HG02884 (cell line): Measurements from ENCODE around the gene RPTOR.

Source experiments
- ATAC-seq: cut with Tn5 transposase; IDR thresholded peaks from one replicate; pipeline ENCODE4 v1.9.1; 2021; ENCODE audit warnings: mild to moderate bottlenecking, moderate library complexity; ENCODE audit not compliant: unreplicated experiment

Gene RPTOR

DNA sequence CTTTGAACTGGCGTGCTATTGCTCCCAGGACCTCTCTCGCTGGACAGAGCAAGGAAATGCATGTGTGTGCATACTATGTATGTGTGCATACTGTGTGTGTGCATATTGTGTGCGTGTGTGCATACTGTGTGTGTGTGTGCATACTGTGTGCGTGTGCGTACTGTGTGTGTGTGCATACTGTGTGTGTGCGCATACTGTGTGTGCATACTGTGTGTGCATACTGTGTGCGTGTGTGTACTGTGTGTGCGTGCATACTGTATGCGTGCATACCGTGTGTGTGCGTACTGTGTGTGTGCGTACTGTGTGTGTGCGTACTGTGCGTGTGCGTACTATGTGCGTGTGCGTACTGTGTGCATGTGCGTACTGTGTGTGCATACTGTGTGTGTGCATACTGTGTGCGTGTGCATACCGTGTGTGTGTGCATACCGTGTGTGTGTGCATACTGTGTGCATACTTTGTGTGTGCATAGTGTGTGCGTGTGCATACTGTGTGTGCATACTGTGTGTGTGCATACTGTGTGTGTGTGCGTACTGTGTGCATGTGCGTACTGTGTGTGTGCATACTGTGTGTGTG is 89.4 kb downstream of the RPTOR start:
- no peak for ATAC-seq

DNA sequence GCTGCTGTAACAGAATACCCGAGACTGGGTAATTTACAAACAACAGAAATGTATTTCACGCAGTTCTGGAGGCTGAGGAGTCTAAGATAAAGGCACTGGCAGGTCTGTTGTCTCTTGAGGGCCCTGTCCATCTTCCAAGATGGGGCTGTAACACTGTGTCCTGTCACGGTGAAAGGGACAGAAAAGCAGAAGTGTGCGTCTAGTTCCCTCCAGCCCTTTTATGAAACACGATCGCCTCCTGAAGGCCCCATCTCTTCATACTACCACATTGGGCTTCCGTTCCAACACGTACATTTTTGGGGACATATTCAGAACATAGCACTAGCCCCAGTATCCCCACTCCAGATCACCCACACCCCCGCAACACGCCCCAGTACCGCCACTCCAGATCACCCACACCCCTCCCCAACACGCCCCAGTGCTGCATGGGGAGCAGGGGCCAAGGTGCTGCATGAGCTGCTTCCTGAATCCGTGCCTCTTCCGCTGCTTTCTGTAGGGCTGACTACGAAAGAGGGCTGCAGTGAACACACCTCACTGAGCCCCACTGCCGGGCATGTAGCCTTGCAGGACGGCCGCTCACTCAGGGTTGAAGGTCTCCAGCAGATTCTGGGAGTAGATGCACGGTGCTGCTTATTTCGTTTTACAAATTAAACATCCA is 91.9 kb downstream of the RPTOR start:
- no peak for ATAC-seq

DNA sequence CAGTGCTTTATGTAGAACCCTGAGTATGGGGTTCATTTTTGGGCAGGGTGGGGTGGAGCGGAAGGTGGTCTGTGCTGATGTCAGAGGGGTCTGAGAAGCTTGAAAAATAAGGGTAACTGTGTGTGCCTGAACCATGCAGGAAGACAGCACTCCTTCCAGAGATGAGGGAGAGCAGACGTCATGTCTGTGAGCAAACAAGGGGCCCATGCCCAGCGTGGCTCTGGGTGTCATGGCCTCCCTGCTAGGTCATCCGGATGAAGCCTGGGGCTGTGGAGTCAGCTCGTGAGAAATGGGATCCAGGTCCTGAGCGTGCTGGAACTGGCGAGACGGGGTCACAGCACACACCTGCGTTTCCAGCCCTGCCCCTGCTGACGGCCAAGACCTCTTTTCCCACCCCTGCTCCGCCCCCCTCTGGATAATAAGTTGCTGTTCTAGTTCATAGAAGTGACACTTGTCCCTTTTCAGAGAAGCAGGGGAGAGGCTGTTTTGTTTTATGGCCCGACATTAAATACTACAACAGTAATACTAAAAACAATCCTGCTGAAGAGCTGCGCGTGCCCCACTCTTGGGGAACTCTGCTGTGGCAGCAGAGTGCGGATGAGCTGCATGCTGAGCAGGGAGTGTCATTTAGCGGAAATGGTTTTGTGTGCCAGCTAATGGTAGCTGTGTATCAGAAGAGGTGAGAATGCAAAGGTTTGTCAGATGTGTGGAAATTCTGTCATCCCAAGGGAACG is 92.6 kb downstream of the RPTOR start:
- ATAC-seq, result no peak

DNA sequence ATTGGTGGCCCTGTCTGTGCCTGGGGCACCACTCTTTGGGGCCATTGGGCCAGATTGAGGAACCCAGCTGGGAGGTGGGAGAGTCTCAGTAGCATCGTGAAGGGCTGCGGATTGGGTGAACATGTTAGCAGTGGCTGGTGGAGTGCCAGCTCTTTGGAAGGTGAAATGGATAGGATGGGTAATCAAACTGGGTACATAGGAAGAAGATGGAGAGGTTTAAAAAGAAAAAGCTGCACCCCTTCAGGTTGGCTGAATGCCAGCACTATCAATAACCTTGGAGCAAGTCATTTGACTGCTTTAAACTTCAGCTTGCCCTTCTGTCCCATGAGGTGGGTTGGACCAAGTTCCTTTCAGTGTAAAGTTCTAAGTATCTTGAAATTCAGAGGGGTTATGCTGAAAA is 95.0 kb downstream of the RPTOR start:
- no peak for ATAC-seq

DNA sequence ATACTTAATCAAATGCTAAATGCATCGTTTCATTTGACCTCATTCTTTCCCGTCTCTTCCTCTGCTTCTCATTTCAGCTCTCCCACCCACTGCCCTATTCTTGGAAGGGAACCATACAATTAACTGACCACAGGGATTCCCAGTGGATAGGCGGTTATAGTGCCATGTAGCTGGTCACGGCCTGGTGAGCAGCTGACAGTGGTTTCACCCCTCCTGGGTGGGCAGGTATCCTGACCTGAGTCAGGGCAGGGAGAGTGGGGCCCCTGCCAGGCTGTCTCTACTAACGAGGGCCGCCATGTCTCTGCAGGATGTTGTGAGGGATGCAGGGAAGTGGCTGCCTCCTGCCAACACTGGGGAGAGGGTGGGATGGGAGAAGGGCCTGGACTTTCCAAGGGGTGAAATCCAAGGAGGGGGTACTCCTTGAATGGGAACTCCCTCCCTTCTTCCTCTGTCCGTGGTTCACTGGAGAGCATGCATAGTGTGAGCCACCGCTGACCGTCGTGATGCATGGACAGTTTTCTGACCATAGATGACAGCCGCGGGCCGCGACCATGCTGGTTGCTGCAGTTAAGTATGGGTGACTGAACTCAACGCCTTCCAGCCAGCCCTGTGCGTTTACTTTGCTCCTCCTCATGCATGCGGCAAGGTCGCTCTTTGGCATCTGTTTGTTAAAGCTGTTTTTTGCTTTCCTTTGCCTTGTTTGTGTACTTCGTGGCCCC is 95.9 kb downstream of the RPTOR start:
- no peak for ATAC-seq

DNA sequence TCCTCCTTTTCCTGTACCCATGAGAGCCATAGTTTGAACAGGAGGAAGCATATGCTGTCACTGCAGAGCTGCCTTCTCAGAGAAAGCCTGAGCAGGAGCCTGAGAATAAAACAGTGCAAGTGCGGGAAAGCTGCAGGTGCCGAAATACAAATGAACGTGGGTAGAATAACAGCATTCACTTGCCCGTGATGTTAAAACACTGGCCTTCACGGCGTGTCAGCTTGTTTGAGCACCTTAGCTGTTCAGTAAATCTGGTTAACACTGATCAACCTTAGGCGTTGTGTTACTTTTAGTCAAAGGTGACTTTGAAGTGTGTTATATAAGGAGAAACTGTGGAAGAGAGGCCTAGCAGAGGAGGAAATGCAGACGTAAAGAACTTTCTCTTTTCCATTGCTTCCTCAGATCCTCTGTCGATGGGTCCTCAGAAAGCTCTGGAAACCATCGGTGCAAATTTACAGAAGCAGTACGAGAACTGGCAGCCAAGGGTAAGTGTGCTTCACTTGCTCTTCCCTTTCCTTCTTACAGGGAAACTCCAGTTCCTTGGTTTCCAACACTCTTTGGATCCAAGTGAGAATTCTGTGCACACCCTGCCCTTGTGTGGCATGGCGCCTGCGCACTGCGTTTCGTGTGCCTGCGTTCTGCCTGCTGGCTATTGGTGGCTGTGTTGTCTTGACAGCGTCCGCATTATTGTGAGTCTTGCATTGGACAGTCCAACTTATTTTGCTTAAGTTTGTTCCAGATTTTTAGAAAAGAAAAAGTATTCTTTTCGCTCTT is 98.9 kb downstream of the RPTOR start:
- no peak for ATAC-seq

DNA sequence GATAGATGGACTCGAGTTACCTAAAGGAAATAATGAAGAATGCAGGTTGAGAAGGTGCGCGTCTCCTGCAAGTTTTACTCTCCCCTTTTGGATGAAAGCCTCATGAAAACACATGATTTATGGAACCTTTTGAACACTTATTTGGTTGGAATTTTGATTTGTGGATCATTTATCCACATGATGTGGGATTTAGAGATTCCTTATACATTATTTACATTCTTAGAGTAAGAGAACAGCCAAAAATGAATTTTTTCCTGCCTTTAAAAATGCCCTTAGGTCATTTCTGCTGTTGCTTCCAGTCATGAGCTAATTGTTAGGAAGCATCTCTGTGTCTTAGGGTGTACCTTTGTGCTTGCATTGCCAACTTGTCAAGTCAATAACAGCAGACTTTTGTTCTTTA is 99.9 kb downstream of the RPTOR start:
- no peak for ATAC-seq

DNA sequence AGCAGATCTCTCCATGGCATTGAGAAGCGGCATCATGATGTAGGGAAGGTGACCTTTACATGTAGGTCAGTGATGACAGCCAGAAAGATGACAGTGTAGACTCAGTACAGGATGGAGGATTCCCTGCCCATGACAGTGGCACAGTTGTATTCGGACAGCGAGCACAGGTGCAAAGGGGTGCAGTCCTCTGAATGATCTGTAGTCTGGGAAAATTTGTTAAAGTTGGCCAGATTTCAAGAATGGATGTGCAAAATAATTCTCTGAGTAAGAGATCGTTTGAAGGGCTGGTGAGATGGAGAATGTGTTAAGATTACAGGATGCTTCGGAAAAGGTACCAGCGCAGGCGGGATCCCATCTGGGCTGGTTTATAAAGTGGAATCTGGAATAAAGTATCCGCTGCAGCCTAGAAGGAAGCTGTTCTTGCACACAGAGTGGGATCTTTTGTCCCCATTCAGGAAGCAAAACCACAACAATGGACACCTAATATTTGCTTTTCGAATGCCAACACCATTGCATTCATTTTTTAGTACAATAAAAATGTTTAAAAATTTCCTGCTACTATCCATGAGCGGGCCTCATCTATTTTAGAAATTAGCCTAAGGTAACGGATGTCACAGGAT is 101.2 kb downstream of the RPTOR start:
- no peak for ATAC-seq

DNA sequence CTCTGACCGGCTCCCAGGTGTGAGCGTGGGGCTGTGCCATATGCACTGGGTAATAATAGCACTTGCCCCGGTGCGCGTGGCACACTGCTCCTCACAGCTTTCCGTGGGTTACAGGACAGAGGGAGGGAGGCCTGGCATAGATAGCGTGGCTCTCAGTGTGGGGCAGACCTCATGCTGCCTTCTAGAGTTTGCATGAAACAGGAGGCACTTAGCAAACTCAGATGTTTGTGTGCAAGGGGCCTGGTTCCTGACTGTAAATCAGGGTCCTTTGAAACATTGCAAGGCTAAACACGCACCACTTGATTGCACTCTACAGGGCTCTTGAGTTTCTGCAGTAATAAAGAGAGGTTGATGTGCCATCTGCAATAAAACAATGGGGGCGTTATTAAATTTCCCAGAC is 101.7 kb downstream of the RPTOR start:
- no peak for ATAC-seq

DNA sequence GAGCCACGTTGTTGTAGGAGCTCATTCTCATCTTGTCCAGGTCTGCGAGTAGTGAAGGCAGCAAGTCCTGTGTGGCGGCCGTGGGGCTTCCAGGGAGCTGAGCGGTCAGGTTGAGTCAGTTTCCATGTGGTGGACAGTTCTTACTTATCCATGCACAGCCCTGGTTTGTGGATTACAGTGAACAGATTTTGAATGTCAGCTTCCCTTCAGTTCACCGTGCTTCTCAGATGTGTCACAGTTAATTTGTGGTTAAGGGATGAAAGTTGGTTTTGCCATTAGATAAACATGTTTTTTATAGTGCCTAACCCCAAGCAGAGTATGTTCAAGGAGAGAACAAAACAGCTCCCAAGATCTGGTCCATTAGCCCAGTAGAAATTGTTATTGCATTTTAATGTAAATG is 103.1 kb downstream of the RPTOR start:
- no peak for ATAC-seq

DNA sequence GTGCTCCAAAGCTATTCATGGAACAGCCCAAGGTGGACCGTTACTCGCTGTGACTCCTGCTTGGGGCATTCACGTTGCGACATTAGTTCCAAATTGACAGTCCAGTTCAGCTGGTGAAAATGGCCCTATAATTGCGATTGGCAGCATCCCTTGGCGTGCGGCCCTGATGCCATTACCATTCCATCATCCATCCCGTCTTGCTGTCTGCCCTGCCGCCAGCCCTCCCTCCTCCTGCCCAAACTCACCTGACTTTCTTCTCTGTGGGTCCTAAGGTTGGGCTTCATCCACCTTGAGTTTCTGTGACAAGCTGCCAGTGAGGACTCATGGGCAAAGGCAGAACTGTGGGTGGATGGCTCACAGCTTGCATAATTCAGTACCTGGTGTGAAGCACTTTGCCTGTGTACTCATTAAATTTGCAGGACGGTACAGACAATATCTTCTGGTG is 104.6 kb downstream of the RPTOR start:
- ATAC-seq, result no peak

DNA sequence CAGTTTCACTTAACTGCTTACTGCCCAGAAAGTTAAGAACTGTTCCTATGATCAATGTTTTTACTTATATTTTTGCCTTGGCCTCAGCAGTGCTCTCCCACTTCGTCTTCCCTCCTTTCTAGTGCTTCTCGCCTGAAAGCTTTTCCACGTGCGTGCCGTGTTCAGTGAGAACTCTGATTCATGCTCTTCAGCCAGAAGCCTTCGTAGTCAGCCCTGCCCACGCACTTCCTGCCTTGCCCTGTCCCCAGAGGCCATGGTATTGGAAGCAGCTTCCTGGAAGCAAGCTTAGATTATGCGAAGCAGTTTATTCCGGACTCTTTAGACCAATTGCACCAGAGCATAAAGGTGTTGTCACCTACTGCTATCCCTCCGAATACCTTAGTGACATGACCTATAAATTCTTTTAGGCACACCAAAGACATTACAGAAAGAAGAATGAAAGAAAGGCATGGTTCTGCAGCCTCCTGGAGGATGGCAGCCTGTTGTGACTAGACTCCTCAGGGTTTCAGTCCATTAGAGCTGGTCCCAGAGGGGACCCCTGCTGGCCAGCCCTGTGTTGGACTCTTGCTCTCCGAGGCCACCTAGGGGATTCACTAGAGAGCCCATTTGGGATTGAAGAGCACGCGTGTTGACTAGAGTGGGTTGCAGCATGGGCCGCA is 105.2 kb downstream of the RPTOR start:
- no peak for ATAC-seq

DNA sequence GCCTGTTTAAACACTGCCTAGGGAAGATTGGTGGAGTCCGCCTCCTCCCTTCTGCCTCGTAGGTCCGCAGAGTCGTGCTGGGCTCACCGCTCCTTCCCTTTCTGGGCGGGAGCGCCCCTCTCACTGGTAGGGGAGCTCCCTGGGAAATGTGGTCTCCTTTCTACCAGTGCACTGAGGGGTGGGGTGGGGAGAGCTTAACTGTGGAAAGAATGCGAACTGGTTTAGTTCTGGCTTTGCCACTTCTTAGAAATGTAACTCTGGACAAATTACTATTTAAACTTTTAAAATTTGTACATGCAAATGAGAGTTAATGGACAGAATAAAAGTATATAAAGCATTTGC is 105.7 kb downstream of the RPTOR start:
- ATAC-seq, result no peak

DNA sequence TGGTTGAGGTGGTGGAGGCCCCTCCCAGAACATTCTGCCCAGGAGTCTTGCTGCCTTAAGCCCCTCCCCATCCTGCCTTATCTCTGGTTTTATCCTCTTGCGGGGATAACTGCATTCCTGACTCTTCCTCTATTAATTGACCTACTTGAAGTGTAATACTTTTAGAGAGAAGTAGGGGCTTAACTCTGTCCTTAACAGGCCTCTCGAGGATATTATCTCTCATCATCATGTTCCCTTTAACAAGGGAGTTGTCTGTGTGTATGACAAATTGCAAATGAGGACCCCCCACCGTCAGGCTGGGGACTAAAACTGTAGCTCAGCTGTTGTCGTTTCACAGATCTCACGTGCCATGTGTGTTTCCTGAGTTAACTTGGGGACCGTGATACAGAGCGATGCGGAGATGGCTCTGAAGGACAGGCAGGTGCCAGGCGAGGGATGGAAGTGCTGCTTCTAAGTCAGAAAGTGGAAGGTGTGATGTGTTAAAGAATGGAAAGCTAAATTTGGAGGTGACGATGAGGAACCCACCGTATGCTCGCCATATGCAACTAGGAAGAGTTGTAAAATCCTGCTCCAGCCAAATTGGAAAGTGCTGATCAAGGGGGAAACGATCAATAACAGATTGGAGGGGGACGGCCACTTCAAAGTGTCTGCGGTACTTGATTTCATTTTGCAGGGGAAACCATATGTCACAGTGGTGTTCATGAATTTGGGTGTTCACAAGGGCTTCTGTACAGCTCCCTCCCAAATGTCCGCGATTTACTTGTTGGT is 106.3 kb downstream of the RPTOR start:
- ATAC-seq, result no peak

DNA sequence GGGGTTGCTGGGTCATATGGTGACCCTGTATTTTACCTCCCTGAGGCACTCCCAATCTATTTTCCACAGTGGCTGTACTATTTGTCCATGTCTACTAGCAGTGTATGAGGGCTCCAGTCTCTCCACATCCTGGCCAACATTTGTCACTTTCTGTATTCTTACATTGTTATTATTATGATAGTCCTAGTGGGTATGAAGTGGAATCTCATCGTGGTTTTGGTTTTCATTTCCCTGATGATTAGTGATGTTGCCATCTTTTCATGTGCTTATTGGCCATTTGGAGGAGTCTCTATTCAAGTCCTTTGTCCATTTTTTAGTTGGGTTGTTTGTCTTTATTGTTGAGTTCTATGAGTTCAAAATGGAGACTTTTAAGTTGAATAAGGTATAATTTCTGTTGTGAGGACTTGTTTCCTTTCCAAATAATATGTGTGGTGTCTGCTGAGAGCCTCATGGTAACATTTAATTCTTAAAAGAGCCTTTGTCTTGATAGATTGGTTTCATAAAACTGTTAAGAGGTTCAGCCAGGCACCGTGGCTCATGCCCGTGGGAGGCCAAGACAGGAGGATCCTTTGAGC is 108.2 kb downstream of the RPTOR start:
- no peak for ATAC-seq

DNA sequence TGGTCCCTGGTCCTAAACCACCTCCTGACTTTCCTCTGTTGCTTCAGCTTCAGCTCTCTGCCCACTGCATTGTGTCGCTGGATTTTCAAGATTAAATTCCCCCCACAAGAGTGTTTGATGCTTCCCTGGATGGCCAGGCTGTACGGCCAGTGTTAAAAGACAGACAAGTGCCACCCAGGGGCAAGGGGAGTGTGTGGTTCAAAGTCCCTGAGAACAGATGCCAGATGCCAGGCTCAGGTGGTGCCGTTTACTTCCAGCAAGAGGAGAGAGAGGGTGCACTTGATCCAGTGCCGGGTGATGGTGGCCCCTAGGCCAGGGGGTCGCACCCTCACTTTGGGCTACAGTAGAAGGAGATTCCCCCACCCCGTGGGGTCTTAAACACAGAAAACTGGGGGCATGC is 109.2 kb downstream of the RPTOR start:
- ATAC-seq, result no peak

DNA sequence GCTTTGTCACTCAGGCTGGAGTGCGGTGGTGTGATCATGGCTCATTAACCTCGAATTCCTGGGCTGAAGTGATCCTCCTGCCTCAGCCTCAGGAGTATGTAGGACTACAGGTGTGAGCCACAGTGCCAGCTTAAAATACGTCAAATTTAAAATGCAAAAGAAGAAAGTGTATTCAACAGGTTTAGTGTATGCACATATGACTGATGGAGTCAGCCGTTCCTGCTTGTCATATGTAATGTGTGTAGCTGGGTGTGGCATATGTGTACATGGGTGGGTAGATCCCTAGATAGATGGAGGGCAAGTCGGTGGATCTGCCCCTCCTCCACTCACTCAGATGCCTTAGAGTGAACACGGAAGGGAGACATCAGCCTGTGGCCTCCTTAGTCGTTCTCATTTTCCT is 111.0 kb downstream of the RPTOR start:
- ATAC-seq, result no peak

DNA sequence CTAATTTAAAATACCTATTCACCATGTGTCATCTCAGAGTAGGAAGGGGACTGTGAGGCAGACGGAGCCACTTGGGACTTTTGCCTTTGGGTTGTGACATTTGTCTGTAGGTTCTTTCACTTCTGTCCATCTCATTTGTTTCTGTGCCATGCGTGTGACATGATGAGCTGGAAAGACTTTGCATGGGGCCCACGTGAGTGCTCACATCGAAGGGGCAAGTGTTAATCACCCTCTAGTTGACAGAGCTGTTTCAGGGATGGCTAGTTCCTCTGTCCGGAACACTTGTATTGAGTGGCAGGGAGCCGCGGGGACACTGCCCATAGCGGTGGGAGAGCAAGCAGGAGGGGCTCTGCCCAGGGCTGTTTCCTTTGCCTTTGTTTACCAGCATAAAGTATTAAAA is 112.0 kb downstream of the RPTOR start:
- no peak for ATAC-seq

DNA sequence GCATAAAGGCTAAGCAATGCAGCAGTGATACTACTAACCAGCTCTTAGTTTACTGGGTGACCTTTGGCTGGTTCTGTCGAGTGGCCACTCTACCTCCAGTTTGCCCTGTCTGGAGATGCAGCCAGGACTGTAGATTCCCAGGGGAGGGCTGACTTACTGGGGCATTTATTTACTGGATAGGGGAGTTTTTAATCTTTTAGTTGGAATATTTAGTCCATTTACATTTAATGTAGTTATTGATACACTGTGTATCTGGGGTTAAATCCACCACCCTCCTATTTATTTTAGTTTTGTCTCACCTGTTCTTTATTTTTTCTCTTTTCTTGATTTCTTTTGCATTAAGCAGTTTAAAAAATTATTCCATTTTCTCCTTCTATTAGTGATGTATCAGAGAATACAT is 112.9 kb downstream of the RPTOR start:
- no peak for ATAC-seq
